ENCODE results near the gene PTPRJ. TPM values are rescaled to one million over a fixed set of nuclear protein-coding genes. Genes with fewer than 3 reads are reported as not detected.
A peak's percentile ranks its signal among the peaks of the same experiment; 100 is the strongest.

Gene PTPRJ
- total and polyA plus RNA-seq, 2 of the 4 experiments (the other 2 are of a cell fraction): 5.6 to 14.9 TPM

DNA sequence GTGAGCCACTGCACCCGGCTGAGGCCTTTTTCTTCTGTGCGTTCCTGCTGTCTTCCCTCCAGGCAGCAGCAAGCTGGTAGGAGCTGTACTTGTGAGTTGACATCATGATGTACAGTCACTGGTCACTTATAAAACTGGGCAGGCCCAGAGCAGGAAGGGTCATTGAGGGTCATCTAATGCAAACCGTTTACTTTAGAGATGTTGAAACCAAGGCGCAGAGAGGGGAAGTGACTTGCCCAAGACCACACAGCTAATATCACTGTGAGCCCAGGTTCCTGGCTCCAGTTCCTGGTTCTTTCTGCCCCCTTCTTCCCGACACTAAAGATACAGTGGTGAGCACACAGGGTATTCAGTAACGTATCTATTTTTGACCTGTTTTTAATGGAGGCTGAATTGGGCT is 27.3 kb downstream of the PTPRJ start:
- H2AK5ac ChIP-seq (ENCODE audit: low read depth, low read length): no peak overlapping the region; the same call in 1 of the 2 replicates
- H4K91ac ChIP-seq (ENCODE audit: insufficient read depth, low read depth, low read length): peak overlapping the region; percentile 28; the same call in 1 of the 2 replicates
- H2BK20ac ChIP-seq (ENCODE audit: low read depth, low read length): no peak overlapping the region; the same call in 1 of the 2 replicates
- BruUV-seq (replicated peaks): no TSS peak
- H2AFZ ChIP-seq (replicated peaks; ENCODE audit: low read length, poor library complexity): no peak overlapping the region
- POLR2A ChIA-PET (ENCODE audit: unreplicated experiment): no interaction called here
- no peak overlapping the region for H3K4me3 ChIP-seq (ENCODE audit: insufficient read depth, low read depth, low read length)
- H3K9me1 ChIP-seq (ENCODE audit: insufficient read depth, low read length): peaks cover 31% of the 10 kb centered on the region
- H3K79me1 ChIP-seq (ENCODE audit: low read depth in 1 of 2, low read length in 2 of 2): peaks cover 34 to 80% of the 10 kb centered on the region in 2 experiments
- WGBS, 2 experiments (ENCODE audit: extremely low coverage in 2 of 2, insufficient read length in 1 of 2): no CpG with 5 or more reads among the region's 6 CpGs
- H3K36me3 ChIP-seq (ENCODE audit: control insufficient read depth, insufficient read depth, low read length): no peaks in the 10 kb centered on the region
- no peak overlapping the region for H2AK9ac ChIP-seq (replicated peaks; ENCODE audit: low read depth, low read length, poor library complexity)
- intact Hi-C loops (cut with micrococcal nuclease) (no loop called here), dilution Hi-C loops (cut with HindIII; ENCODE audit: low sequenced_read_pairs, unreplicated experiment) (no loop called here), in situ Hi-C loops (cut with MboI; ENCODE audit: low sequenced_read_pairs) (no loop called here)
- no peak overlapping the region for H2BK15ac ChIP-seq (ENCODE audit: low read depth, low read length)
- H3K4ac ChIP-seq (ENCODE audit: low read depth, low read length): peak overlapping the region; percentile 23; the same call in 1 of the 2 replicates
- no peak overlapping the region for H2BK120ac ChIP-seq (ENCODE audit: low read depth, low read length)
- 0 out of 2 replicates have a peak overlapping the region, but pooled peaks have one; percentile 8 for H3K14ac ChIP-seq (replicated peaks; ENCODE audit: low read depth, low read length)
- peaks cover 25% of the 10 kb centered on the region for H3K4me1 ChIP-seq (ENCODE audit: control insufficient read depth, insufficient read depth, low read length)
- TF ChIP-seq POLR2A (IDR thresholded peaks at IDR 0.05; ENCODE audit: low read depth, low read length) (no peak), RAD21 (IDR thresholded peaks at IDR 0.05; ENCODE audit: low read length) (no peak), SMC3 (IDR thresholded peaks at IDR 0.05; ENCODE audit: low read depth, low read length) (no peak), RFX5 (IDR thresholded peaks at IDR 0.05; ENCODE audit: low read depth, low read length) (no peak), CEBPB (IDR thresholded peaks at IDR 0.05; ENCODE audit: low read depth, low read length) (no peak), MAZ (IDR thresholded peaks at IDR 0.05; ENCODE audit: borderline replicate concordance, low read depth, low read length) (no peak), NFE2L2 (IDR thresholded peaks at IDR 0.05; ENCODE audit: low read depth, low read length) (no peak), CHD1 (IDR thresholded peaks at IDR 0.05; ENCODE audit: low read depth, low read length) (no peak), BHLHE40 (IDR thresholded peaks at IDR 0.05; ENCODE audit: low read depth, low read length) (no peak), FOS (IDR thresholded peaks at IDR 0.05; ENCODE audit: low read depth, low read length) (no peak), RCOR1 (IDR thresholded peaks at IDR 0.05; ENCODE audit: insufficient replicate concordance, low read length) (no peak), MAFK (IDR thresholded peaks at IDR 0.05; ENCODE audit: low read depth, low read length) (no peak), MXI1 (IDR thresholded peaks at IDR 0.05; ENCODE audit: borderline replicate concordance, low read depth, low read length) (no peak)
- TF ChIP-seq, protein P1, sequence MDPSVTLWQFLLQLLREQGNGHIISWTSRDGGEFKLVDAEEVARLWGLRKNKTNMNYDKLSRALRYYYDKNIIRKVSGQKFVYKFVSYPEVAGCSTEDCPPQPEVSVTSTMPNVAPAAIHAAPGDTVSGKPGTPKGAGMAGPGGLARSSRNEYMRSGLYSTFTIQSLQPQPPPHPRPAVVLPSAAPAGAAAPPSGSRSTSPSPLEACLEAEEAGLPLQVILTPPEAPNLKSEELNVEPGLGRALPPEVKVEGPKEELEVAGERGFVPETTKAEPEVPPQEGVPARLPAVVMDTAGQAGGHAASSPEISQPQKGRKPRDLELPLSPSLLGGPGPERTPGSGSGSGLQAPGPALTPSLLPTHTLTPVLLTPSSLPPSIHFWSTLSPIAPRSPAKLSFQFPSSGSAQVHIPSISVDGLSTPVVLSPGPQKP (IDR thresholded peaks at IDR 0.05; ENCODE audit: borderline replicate concordance, low read depth, low read length): no peak
- TF ChIP-seq, protein P2, sequence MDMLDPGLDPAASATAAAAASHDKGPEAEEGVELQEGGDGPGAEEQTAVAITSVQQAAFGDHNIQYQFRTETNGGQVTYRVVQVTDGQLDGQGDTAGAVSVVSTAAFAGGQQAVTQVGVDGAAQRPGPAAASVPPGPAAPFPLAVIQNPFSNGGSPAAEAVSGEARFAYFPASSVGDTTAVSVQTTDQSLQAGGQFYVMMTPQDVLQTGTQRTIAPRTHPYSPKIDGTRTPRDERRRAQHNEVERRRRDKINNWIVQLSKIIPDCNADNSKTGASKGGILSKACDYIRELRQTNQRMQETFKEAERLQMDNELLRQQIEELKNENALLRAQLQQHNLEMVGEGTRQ (IDR thresholded peaks at IDR 0.05; ENCODE audit: low read depth, low read length): no peak
- TF ChIP-seq, protein P3, sequence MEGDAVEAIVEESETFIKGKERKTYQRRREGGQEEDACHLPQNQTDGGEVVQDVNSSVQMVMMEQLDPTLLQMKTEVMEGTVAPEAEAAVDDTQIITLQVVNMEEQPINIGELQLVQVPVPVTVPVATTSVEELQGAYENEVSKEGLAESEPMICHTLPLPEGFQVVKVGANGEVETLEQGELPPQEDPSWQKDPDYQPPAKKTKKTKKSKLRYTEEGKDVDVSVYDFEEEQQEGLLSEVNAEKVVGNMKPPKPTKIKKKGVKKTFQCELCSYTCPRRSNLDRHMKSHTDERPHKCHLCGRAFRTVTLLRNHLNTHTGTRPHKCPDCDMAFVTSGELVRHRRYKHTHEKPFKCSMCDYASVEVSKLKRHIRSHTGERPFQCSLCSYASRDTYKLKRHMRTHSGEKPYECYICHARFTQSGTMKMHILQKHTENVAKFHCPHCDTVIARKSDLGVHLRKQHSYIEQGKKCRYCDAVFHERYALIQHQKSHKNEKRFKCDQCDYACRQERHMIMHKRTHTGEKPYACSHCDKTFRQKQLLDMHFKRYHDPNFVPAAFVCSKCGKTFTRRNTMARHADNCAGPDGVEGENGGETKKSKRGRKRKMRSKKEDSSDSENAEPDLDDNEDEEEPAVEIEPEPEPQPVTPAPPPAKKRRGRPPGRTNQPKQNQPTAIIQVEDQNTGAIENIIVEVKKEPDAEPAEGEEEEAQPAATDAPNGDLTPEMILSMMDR (conservative IDR thresholded peaks at IDR 0.05; ENCODE audit: low read depth, low read length): no peak
- no peak overlapping the region for H3K27ac ChIP-seq (ENCODE audit: insufficient read depth, low read length)
- H3K9me3 ChIP-seq (ENCODE audit: control insufficient read depth, insufficient read depth, low read length): no peaks in the 10 kb centered on the region
- H3K27me3 ChIP-seq (ENCODE audit: control insufficient read depth, insufficient read depth, low read length): no peaks in the 10 kb centered on the region
- no peak for DNase-seq
- no peak overlapping the region for H3K4me2 ChIP-seq (ENCODE audit: low read depth, low read length)
- H3K23ac ChIP-seq (ENCODE audit: low read depth, low read length): no peak overlapping the region; the same call in 1 of the 2 replicates
- peak overlapping the region in 1 of 2 experiments; percentile 3; a peak in 1 of 4 replicates for H4K8ac ChIP-seq (ENCODE audit: low read depth in 2 of 2, low read length in 2 of 2)
- no peak overlapping the region for H4K5ac ChIP-seq (ENCODE audit: low read depth, low read length)
- H3K56ac ChIP-seq (ENCODE audit: extremely low read depth, insufficient read depth, low read length): no peak overlapping the region
- H3K9ac ChIP-seq (ENCODE audit: low read depth, low read length): no peak overlapping the region
- ATAC-seq (ENCODE audit: low read depth): no peak
- no peak overlapping the region for H3K18ac ChIP-seq (ENCODE audit: low read depth, low read length)
- CTCF ChIA-PET: interaction anchor here (0.7 kb wide), 1 partner anchor 147 kb away, joined by 3 read pairs; no protein-coding TSS in a partner anchor
- H2BK5ac ChIP-seq (ENCODE audit: low read depth, low read length, poor library complexity, severe bottlenecking): no peak overlapping the region
- peaks cover 16% of the 10 kb centered on the region for H4K20me1 ChIP-seq (ENCODE audit: insufficient read depth, low read length)
